HK-2 (cell line): ENCODE results near the gene TUBB2B.
"Not testable (repeated sequence)": the region's sequence is repeated elsewhere in the genome, so short reads cannot be mapped to it uniquely, and the experiment has no call there.

Experiments used
- DNase-seq: peaks from one replicate; pipeline ENCODE4 v3.0.0-alpha.2; 2018; ENCODE audit not compliant: unreplicated experiment

TUBB2B gene

DNA sequence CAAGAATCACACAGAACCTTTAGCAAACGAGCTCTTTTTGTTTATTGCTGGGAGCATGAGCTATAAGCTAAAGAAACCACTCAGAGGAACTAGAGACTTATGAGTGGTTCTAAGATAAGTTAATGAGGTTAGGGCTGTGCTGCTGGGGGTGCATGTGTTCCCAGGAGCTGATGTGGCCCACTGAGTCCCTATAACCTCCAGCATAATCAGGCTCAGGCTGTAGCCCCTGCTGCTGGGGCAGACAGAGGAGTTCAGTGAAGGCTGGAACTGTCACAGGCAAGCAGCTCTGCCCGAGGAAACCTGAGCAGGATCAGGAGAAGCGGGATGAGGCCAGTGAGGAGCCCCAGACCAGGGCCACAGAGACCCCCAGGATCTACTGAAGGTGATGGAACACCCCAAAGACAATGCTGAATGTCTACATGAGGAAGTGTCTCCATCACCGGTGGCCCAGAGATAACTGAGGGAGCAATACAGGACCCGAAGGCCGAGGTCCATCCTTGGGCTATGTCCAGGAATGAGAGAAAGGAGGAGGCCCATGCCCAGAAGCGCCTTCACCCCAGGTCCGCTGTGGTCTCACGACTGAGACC lies 17.3 kb downstream of the TUBB2B start:
- DNase-seq: no peak

DNA sequence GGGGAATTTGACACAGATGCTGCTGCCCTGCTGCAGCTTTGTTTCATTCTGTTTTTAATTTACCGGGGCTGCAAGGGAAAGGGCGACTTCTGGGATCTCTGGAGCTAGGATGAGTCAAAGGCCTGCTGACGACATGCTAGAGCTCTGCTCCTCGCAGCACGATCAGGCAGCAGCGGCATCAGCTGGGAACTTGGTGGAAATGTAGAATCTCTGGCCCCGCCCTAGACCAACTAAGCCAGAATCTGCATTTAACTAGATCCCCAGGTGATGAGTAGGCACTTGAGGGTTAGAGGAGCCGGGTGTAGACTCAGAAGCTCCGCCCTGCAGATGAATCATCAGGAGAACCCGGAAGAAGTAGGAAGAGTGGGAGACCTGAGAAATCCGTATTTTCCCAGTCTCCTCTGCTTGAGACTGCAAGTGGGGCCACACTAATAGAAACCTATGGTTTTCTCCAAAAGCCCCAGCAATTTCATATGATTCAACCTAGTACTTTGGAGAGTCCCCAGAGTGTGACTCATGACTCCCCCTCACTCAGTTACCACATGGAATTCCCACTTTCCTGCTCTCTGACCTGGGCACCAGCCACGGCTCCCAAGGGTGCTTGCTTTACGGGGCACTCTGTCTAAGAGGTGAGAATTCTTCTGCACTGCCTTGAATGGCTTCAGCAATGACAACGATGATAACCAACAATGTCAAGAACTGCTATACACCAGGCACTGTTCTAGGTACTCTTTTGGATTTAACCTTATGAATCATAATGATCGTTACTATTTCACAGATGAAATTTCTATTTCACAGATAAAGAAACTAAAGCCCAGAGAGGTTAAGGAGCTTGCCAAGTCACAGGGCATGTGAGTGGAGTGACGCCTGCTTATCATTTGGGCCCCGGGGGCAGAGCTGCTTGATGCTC lies 18.1 kb downstream of the TUBB2B start:
- DNase-seq: peak; percentile 93

DNA sequence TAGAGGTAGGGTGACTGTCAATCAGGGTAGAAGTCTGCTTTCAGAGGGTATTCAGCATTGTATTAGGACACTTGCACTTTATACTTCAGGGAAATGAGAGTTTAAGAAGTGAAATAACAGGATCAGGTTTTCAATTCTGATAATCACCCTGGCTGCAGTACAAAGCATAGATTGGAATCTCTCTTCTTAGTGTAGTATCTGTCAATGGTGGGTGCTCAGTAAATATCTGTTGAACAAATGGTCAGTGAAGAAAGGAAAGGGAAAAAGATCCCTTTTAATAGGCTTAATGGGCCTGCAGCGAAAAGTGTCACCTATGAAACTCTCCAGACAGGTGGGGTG lies 18.7 kb downstream of the TUBB2B start:
- DNase-seq: no peak

DNA sequence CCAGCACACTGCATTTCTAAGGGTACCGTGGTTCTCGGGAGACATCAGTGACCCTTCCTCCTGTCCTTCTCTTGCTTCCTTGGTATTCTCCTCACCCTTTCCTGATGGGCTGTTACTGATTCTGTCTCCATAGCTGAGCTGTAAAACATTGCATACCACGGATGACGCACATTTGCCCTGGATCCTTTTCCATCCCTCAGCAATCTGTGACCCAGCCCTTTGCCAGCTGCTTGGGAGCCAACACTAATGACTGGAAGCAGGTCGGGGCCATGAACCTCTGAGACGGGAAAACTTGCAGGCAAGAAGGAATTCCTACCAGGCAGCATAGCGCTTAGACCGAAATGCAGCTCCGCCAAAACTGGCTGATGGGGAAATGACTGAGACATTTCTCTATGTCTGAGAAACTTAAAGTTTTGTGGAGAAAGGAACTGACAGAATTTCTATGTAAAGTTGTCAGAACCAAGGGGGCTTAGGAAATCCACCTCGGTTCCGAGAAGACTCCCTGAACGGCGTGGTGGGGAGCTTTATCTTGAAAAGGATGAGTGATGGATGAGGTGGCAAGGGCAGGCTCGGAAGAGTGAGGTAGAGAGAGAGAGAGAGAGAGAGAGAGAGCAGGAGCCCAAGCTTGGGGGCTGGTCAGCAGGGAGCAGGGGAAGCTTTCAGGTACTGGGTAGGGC lies 19.2 kb downstream of the TUBB2B start:
- DNase-seq: peak; percentile 15

DNA sequence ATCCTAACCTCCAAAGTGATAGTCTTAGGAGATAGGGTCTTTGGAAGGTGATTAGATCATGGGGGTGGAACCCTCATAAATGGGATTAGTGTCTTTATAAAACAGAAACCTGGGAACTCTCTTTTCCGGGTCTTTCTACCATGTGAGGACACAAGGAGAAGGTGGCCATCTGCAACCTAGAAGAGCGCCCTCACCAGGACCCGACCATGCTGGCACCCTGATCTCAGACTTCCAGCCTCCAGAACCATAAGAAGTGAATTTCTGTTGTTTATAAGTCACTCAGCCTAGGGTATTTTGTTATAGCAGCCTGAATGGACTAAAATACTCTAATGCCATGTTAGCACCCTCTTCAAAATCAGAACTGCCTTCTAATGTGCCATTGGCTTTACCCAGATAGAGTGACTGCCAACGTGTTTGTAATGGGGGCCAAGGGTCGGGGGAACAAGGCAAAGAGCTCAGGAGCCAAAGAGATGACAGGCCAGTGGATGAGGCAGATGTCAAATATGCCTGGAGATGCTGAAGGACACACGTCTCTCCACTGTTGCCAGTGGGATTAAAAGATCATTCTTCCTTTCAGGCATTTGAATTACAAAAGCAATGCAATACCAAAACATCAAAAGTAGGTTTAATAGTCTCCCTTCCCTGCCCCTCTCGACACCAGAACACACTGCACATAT lies 21.0 kb downstream of the TUBB2B start:
- DNase-seq: no peak

DNA sequence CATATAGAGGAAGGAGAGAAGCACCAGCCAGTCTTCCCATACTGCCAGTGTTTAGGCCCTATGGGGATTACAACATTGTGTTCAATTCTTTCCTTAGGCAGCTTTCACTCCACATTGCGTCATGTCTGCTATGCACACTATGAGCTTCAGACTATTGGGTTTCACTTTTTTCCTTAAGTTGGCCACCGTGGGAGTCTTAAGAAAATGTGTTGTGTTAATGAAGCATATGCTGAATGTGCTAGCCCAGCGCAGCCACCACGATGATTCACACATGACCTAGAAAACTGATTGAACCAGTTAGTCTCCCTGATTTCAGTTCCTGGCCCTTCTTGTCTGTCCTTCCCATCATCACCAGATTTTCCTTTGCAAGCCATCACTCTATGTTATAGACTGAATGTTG lies 21.5 kb downstream of the TUBB2B start:
- DNase-seq: no peak

DNA sequence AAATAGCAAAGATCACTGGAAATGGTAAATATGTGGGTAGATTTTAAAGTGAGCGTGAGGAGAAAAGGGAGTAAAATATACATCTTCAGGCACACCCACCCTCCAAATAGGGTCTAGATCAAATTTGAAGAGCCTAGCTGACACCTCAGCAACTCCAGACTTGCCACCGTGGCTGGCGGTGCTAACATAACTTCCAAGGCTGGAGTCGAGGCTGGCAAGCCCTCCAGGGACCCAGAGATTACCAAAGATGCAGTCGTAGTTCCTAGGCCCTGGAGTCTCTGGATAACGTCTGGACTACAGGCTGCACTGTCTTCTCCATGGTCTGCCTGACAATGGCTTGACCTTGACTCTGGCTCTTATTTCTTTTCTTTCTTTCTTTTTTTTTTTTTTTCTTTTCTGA lies 22.5 kb downstream of the TUBB2B start:
- DNase-seq: no peak

DNA sequence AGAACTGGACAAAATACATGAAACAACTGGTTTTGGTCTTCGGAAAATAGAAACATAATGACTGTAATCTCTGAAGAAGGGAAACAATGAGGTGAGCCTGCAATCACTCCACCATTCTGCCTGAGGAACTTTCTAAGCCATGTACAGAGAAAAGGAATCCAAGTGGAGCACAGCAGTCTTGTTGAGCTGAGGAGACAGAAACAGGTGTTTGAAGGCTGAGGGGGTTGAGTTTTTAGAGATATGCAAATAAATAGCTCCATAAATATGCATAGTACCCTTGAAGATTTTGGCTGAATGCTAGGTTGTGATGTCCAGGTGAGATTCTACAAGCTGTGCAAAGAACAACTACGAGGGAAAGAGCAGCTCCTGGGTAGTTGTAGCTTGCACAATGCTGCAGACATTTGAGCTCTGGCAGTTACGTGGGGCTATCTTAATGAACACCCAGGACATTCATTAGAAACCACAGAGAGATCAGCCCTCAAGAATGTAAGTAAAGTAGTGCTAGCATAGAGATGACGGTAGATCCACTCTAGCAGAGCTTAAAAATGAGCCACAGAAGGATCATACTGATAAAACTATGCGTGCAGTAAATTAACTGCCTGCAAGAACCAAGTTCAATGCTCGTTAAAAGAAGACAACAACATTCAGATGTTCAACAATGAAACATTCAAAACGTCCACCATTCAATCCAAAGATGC lies 24.3 kb downstream of the TUBB2B start:
- no peak for DNase-seq

DNA sequence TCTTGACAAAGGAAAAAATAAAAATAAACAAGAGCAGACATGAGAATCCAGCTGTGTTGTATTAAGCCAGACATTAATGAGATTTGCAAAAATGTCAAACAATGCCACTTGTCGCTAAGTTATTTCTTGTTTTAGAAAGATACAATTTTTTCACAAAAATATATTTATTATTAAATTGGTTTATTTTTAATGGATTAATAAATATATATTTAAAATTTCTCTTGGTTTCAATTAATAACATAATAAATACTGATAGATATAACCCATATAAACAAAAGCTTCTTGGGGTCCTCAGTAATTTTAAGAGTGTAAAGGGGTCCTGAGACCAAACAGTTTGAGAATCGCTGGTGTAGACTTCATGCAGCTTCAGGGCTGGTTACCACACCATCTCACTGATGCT lies 26.1 kb downstream of the TUBB2B start:
- DNase-seq: no peak

DNA sequence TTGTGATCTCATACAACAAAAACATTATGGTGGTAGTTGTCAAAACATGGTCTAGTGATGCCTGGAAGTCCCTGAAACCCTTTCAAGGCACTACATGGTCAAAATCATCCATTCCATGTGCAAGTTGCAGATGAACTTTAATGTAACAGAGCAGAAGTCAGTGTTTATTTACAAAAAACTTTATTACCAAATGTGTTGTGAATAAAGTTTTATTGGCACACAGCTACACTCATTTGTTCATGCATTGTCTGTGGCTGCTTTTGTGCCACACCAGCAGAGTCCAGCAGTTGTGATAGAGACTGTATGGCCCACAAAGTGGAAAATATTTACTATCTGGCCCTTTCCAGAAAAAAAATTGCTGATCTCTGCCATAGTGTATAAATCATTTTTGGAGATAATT lies 26.8 kb downstream of the TUBB2B start:
- DNase-seq: no peak

DNA sequence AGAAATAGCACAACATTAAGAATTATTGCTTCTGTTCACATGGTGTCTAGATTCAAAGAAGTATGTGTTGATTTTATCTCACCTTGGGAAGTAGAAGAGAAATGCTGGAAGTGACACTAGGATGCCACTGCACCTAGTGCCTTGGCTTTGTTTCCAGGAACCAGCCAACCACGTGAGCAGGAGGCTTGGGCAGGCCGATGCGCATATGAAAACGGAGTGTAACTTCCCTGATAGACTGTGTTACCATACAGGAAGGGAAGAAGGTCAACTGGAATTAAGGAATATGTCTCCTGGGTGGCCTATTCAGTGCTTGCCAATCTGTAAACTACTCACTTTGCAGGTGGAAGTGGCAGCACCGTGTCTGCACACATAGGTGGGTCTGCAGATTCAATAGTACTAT lies 28.1 kb downstream of the TUBB2B start:
- no peak for DNase-seq

DNA sequence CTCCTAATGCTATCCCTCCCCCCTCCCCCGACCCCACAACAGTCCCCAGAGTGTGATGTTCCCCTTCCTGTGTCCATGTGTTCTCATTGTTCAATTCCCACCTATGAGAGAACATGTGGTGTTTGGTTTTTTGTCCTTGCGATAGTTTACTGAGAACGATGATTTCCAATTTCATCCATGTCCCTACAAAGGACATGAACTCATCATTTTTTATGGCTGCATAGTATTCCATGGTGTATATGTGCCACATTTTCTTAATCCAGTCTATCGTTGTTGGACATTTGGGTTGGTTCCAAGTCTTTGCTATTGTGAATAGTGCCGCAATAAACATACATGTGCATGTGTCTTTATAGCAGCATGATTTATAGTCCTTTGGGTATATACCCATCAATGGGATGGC lies 29.7 kb downstream of the TUBB2B start:
- DNase-seq: not testable (repeated sequence)

DNA sequence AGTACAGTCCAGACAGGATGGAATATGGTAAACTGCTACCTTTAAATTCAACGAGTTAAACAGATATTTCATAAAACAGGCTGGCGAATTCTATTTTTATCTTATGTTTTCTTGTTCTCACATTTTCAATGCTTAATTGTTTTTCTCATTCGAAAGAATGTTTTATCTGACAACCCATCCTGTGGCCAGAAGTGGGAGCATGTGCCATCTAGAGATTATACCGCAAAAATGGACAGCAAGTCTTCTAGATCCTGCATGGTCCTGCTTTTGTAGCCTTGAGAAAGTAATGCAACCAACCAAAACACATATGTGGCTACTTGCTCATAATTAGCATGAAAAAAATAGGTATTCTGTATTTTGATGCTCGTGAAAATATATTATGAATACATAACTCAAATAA lies 30.7 kb downstream of the TUBB2B start:
- no peak for DNase-seq

DNA sequence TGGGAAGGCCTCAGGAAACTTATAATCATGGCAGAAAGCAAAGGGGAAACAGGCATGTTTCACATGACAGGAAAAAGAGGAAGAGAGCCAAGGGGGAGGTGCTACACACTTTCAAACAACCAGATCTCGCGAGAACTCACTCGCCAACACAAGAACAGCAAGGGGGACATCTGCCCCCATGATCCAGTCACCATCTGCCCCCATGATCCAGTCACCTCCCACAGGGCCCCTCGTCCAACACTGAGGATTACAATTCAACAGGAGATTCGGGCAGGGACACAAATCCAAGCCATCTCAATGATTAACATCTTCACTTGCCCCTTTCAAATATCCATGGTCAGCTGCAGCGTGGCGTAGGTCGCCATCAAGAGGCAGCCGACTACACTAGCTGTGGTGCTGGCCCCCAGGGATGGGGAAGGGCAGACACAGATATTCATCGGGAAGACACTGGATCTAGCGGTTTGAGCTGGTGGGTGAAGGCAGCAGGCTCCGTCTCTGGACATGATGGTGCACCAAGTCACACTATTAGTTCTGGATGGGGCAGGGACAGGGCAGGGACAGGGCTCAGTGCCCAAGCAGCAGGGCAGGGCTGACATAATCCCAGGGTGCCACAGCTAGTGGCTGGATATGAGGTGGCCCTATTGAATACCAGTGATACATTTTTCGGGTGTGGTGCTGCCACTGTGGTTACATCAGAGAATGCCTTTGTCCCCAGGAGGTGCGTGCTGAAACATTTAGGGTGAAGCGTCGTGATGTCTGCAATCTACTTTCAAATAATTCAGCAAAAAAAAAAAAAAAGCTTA lies 31.6 kb downstream of the TUBB2B start:
- DNase-seq: no peak

DNA sequence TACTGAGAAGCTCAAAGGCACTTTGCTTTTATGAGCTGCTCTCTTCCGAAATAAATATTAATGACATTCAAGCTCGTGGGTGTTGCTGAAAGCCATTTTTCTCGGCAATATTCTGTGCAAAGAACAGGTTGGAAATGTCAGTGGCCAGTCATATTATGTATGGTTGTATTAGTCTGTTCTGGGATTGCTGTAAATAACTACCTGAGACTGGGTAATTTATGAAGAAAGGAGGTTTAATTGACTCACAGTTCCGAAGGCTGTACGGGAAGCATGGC lies 32.1 kb downstream of the TUBB2B start:
- DNase-seq: no peak

DNA sequence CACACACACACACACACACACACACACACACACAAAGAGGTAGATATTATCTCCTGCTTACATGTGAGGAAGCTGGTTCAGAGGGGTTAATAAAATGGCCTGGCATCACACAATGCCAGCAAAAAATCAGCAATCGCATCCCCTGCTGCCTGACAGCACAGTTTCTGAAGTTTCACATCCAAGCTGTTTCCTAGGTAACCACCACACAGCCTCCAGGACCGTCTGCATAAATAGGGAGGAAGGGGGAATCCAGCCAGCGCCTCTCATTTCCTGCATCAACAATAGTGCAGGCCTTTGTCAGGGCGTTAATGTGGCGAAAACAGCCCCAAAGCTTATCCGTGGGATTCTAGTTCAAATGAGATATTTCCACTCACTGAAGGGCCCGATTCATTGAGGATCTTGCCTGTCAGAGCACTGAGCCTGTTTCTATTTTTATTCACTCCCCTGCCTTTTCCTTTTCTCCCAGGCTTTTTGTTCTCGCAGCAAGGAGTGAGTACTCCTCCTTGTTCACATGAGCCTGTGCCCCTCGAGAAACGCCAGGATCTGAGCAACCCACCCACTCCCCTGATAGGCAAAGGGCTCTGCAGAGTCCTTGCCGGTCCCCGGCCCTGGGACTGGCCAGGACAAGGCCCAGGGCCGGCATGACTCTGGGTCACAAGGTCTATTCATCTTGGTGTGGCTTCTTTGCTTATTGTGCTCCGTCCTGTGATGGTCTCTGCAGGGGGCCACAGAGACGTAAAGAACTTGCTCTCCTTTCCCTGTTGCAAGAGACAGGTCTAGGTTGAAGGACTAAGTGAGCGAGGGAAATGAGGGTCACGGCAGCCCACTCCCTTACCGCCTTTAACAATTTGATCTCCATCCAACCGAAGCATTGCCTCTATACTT lies 32.7 kb downstream of the TUBB2B start:
- no peak for DNase-seq

DNA sequence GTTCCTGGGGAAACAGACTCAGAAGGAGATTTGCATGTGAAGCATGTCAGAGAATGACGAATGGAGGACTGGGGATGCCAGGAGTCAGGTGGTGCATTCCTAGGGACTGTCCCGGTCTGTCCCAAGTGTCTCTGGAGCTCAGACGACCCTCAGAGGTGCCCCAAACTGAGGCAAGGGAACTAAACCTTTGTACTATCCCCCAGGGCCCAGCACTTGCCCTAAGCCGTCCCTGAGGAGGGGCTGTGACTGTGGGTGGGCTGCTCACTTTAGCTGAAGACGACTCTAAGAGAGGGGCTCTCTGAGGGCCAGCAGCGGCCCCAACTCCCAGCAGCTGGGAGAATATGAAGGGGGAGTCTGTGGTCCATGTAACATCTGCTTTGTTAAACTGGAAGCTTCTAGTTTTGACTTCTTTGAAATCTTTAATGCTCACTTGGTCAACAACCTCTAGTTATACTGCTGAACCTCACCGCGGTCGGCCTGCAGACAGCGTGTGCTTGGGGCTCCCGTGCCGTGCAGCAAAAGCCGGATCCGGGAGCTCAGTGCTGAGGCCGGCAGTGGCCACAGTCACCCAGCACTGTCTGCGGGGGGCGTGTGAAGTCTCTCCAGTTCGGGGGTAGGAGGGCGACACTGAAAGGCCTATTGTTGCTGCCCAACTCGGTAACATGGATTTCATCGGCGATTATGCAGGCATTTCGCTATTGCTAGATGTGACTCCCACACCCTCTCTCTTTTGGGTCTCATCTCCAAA lies 34.2 kb downstream of the TUBB2B start:
- DNase-seq: no peak

DNA sequence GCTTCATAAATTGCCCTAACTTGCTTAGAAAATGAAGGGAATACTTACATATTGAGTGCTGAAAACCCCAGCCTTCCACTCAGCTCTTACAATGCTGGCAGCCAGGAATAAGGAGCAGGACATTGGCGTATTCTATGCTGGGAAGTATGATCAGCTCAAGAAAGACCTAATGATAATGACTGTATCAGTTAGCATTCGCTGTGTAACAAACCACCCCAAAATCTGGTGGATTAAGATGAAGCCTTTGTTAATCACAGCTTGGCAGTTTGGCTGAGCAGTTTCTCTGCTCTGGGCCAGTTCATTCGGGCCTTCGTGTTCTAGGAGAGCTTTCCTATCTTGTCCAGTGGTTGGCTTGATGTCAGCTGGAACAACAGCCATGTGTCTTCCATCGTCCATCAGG lies 36.7 kb downstream of the TUBB2B start:
- no peak for DNase-seq

DNA sequence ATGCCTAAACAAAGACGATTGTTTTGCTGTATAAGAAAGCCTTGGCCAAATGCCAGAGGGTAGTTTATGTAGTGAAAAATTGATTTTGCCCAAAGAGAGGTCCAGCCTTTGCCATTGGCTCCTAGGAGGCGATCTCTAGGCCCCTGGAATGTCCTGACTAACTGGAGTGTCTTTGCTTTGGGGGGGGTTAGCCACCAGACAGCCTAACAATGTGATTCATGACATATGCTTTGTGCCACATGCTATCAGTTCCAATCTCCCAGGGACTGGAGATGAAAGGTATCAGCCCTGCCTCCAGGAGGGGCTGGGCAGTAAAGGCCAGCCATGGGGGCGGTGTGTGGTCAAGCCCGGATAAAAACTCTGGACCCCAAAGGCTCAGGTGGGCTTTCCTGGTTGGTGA lies 37.4 kb downstream of the TUBB2B start:
- no peak for DNase-seq

DNA sequence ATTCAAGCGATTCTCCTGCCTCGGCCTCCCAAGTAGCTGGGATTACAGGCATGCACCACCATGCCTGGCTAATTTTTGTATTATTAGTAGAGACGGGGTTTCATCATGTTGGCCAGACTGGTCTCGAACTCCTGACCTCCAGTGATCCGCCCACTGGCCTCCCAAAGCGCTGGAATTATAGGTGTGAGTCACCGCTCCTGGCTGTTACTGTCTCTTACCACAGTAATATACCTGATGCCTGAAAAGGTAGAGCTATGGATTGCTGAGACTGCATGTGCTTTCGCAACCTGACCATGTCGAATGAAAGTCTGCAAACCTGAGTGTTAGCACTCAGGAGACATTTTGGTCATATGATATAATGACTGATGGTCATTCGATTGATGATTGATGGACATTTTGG lies 38.3 kb downstream of the TUBB2B start:
- DNase-seq: not testable (repeated sequence)
